HepG2 (cell line): ENCODE measurements around the gene POLR1E. TPM values are rescaled to one million over a fixed set of nuclear protein-coding genes. Genes with fewer than 3 reads are reported as not detected.
A peak's percentile ranks its signal among the peaks of the same experiment; 100 is the strongest.

ENCODE experiments used
- ATAC-seq: fragments of 200-7000 bp; cut with Tn5 transposase; 3 replicates; pipeline ENCODE4 v1.9.1; 2020; ENCODE audit warnings: mild to moderate bottlenecking, moderate library complexity
- BruUV-seq: library from RNA; stranded (reverse); fragments of 400-500 nt; replicated peaks from 2 replicates; lab custom pipeline; 2021; lab: Mats Ljungman, UMichigan
- CTCF ChIA-PET: fragments of 300-600 bp; formaldehyde crosslinking; extraction: SDS; loops from one replicate; lab custom pipeline; 2021; ENCODE audit warnings: low total read pairs, inconsistent platforms, low intra/inter-chr PET ratio; lab: Yijun Ruan, JAX
- POLR2A ChIA-PET: fragments of 350-600 bp; sonication (Branson Sonifier 250); formaldehyde crosslinking; loops from one replicate; lab custom pipeline; 2020; ENCODE audit warnings: antibody characterized with exemption, inconsistent platforms; lab: Yijun Ruan, JAX
- DNase-seq: peaks from one replicate; pipeline ENCODE4 v3.0.0-alpha.2; 2015; ENCODE audit warnings: low spot score
- FAIRE-seq: peaks from 3 replicates; lab custom pipeline; 2011; peaks lifted over from hg19 to GRCh38; lab: Jason Lieb, UNC
- H2AFZ ChIP-seq: one replicate; pipeline ENCODE4 v1.6.1; 2011; ENCODE audit warnings: low read length, inconsistent platforms
- H3K27ac ChIP-seq: fragments of 300-600 bp; 3 replicates; pipeline ENCODE4 v1.8.0; 2011; ENCODE audit warnings: mixed run types, mild to moderate bottlenecking, mixed read lengths, low read length, inconsistent platforms; ENCODE audit not compliant: insufficient read depth; ENCODE audit errors: extremely low read length
- H3K27me3 ChIP-seq, 2 experiments: fragments of 200-600 bp in 1 of 2; 2 replicates in 1 of 2; 3 replicates in 1 of 2; pipeline versions ENCODE4 v1.6.0 to v1.8.0; 2011; ENCODE audit warnings: low read length in 2 of 2, mild to moderate bottlenecking in 2 of 2, moderate library complexity in 2 of 2, inconsistent platforms in 1 of 2; ENCODE audit not compliant: insufficient read depth in 2 of 2, control insufficient read depth in 1 of 2
- H3K36me3 ChIP-seq, 2 experiments: fragments of 200-600 bp in 1 of 2; replicated peaks in 1 of 2; 2 replicates in 1 of 2; 3 replicates in 1 of 2; pipeline versions ENCODE4 v1.5.1 to v1.8.0; 2011; ENCODE audit warnings: low read length in 2 of 2, inconsistent platforms in 1 of 2; ENCODE audit not compliant: insufficient read depth in 2 of 2, control insufficient read depth in 1 of 2
- H3K4me1 ChIP-seq: 2 replicates; pipeline ENCODE4 v1.5.1; 2012; ENCODE audit warnings: low read length, inconsistent platforms; ENCODE audit not compliant: insufficient read depth
- H3K4me2 ChIP-seq: 2 replicates; pipeline ENCODE4 v1.6.0; 2011; ENCODE audit warnings: low read depth, low read length, inconsistent platforms
- H3K4me3 ChIP-seq, 3 experiments: fragments of 200-600 bp in 1 of 3; sonication (generic), shearing (Covaris generic) in 1 of 3; replicated peaks in 1 of 3; 2 replicates each; pipeline ENCODE4 v1.5.1; 2011 to 2016; ENCODE audit warnings: low read length in 3 of 3, inconsistent platforms in 2 of 3, low read depth in 2 of 3, mild to moderate bottlenecking in 2 of 3, control low read depth in 1 of 3, mixed read lengths in 1 of 3; ENCODE audit not compliant: insufficient read depth in 1 of 3
- H3K79me2 ChIP-seq: one replicate; pipeline ENCODE4 v1.6.1; 2011; ENCODE audit warnings: low read length, inconsistent platforms; ENCODE audit not compliant: insufficient read depth
- H3K9ac ChIP-seq: 2 replicates; pipeline ENCODE4 v1.6.0; 2011; ENCODE audit warnings: mild to moderate bottlenecking, low read depth, low read length, inconsistent platforms; ENCODE audit not compliant: insufficient read depth
- H3K9me3 ChIP-seq: 2 replicates; pipeline ENCODE4 v1.5.1; 2012; ENCODE audit warnings: mild to moderate bottlenecking, low read length
- H4K20me1 ChIP-seq: 2 replicates; pipeline ENCODE4 v1.6.0; 2011; ENCODE audit warnings: inconsistent platforms, mild to moderate bottlenecking, low read length, moderate library complexity; ENCODE audit not compliant: insufficient read depth
- ETV6 ChIP-seq: sonication (generic); formaldehyde crosslinking; conservative IDR thresholded peaks from 2 replicates; pipeline ENCODE4 v1.4.0; 2020; ENCODE audit warnings: missing genetic modification reagents
- HHEX ChIP-seq: IDR thresholded peaks from 2 replicates; pipeline ENCODE4 v1.6.1; 2016; ENCODE audit warnings: control low read depth
- POLR2AphosphoS5 ChIP-seq: IDR thresholded peaks from 2 replicates; pipeline ENCODE4 v1.6.1; 2012; ENCODE audit warnings: low read depth, low read length
- RBM22 ChIP-seq: fragments of 200-400 bp; formaldehyde crosslinking; optimal IDR thresholded peaks from 2 replicates; pipeline ENCODE3; 2017; ENCODE audit warnings: mild to moderate bottlenecking, low read length, moderate library complexity
- RELA ChIP-seq: sonication (generic); formaldehyde crosslinking; IDR thresholded peaks from 2 replicates; pipeline ENCODE4 v1.4.0; 2020; ENCODE audit warnings: missing genetic modification reagents
- RFXAP ChIP-seq: sonication (generic); formaldehyde crosslinking; IDR thresholded peaks from 2 replicates; pipeline ENCODE4 v1.4.0; 2020; ENCODE audit warnings: missing genetic modification reagents, borderline replicate concordance
- ZMYM4 ChIP-seq: sonication (generic); formaldehyde crosslinking; IDR thresholded peaks from 2 replicates; pipeline ENCODE4 v1.8.1; 2023; ENCODE audit warnings: mild to moderate bottlenecking, missing genetic modification reagents
- ZNF441 ChIP-seq: sonication (generic); formaldehyde crosslinking; IDR thresholded peaks from 2 replicates; pipeline ENCODE4 v1.7.0; 2021; ENCODE audit warnings: missing genetic modification reagents, borderline replicate concordance
- WGBS: methylation state at CpG from one replicate; pipeline ENCODE4 v1.1.6; 2017; ENCODE audit warnings: low lambda C conversion rate; 5-methylcytosine and 5-hydroxymethylcytosine counted together
- in situ Hi-C: cut with HindIII; loops from 2 replicates; pipeline ENCODE4 v1.10.0; 2017; ENCODE audit warnings: low pct_unique_long_range_greater_than_20kb; ENCODE audit not compliant: extremely low pct_ligation_motif_present
- intact Hi-C: fragments of 100-400 bp; cut with micrococcal nuclease; formaldehyde crosslinking; loops from one replicate; pipeline ENCODE4 v1.10.0; 2022; ENCODE audit not compliant: unreplicated experiment
- polyA plus RNA-seq, 8 experiments: library from polyadenylated mRNA; depleted of rRNA in 3 of 8; stranded (reverse) in 7 of 8; unstranded in 1 of 8; fragments of >200 nt; fragmentation: Illumina TruSeq in 4 of 8; extraction: Trizol in 4 of 8; gene quantifications; 2 replicates each; pipeline versions ENCODE4 v1.2.1 to v1.2.3, GENCODE V29; 2011 to 2016; ENCODE audit warnings: low read depth in 4 of 8, missing spikeins in 1 of 8, mixed read lengths in 1 of 8; ENCODE audit not compliant: insufficient read depth in 1 of 8
- total RNA-seq, 5 experiments: library from RNA; depleted of rRNA; stranded (reverse); fragments of >200 nt; fragmentation: Illumina TruSeq; extraction: Trizol; gene quantifications; 2 replicates each; pipeline ENCODE4 v1.2.3, GENCODE V29; 2016; ENCODE audit warnings: low read depth in 1 of 5
- TF ChIP-seq, protein P1 (sequence below): sonication (generic); formaldehyde crosslinking; IDR thresholded peaks from 2 replicates; pipeline ENCODE4 v1.4.0; 2020; ENCODE audit warnings: missing genetic modification reagents
- TF ChIP-seq, protein P2 (sequence below): sonication (generic); formaldehyde crosslinking; IDR thresholded peaks from 2 replicates; pipeline ENCODE4 v1.8.0; 2022; ENCODE audit warnings: mild to moderate bottlenecking, missing genetic modification reagents, moderate library complexity
- TF ChIP-seq, protein P3 (sequence below): sonication (generic); formaldehyde crosslinking; IDR thresholded peaks from 2 replicates; pipeline ENCODE4 v1.5.1; 2020; ENCODE audit warnings: mild to moderate bottlenecking, moderate library complexity, missing genetic modification reagents
- TF ChIP-seq, protein P4 (sequence below): sonication (generic); formaldehyde crosslinking; IDR thresholded peaks from 2 replicates; pipeline ENCODE4 v1.4.0; 2020; ENCODE audit warnings: mild to moderate bottlenecking, missing genetic modification reagents

Gene POLR1E
- total and polyA plus RNA-seq, 2 of the 13 experiments (the other 11 are each of a cell fraction or from before 2014, with no cell fraction given): 23.0 to 37.8 TPM

DNA sequence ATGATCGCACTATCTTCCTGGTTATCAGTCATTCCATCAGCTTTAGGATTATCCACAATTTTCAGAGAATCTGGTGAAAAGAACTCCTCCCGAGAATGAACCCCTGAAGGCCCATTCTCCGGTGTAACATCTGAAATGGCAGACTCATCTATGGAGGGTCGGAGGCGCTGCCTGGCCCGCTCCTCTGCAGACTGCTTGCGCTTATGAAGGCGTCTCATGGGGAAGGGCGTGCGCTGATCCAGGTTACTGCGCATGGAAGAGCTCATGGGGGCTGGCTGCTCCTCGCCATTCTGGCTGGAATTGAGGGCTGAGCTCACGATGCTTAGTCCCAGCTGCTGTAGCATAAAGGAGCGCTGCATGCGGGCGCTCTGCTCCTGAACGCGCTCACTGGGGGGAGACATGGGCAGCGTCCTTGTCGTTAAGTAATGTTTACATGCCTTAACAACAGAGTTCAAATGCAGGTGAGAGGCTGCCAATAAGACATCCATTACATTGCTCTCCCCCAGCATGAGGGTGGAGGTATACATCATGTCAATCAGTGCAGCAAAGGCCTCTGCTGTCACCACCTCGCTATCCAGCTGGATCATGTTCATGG lies 43.9 kb upstream of the POLR1E start:
- ChIA-PET CTCF (no interaction called here), POLR2A (interaction anchor here (1.1 to 2.2 kb wide), 2 partner anchors 11 to 20 kb away, joined by 3 to 5 read pairs; partner anchors contain the start of gene GRHPR)
- intact Hi-C loops: no loop called here
- peaks cover 18 to 61% of the 10 kb centered on the region in 2 experiments; a peak in 4 of 5 replicates for H3K36me3 ChIP-seq
- no peak overlapping the region for H3K4me2 ChIP-seq
- no peaks in the 10 kb centered on the region for H3K9me3 ChIP-seq
- peaks cover 20% of the 10 kb centered on the region for H3K79me2 ChIP-seq
- no peaks in the 10 kb centered on the region for H3K27me3 ChIP-seq
- H2AFZ ChIP-seq: no peak overlapping the region
- no peak overlapping the region for H3K9ac ChIP-seq
- in situ Hi-C loops: no loop called here
- H3K4me3 ChIP-seq: no peak overlapping the region
- FAIRE-seq (no peak), DNase-seq (no peak), ATAC-seq (no peak)
- no peak overlapping the region for H3K27ac ChIP-seq
- H4K20me1 ChIP-seq: peaks cover 13% of the 10 kb centered on the region
- H3K4me1 ChIP-seq: peaks cover 37% of the 10 kb centered on the region
- no peak for TF ChIP-seq ZNF441 (CRISPR knock-in tag)
- peak; percentile 57 for TF ChIP-seq RBM22
- TF ChIP-seq, protein P1, sequence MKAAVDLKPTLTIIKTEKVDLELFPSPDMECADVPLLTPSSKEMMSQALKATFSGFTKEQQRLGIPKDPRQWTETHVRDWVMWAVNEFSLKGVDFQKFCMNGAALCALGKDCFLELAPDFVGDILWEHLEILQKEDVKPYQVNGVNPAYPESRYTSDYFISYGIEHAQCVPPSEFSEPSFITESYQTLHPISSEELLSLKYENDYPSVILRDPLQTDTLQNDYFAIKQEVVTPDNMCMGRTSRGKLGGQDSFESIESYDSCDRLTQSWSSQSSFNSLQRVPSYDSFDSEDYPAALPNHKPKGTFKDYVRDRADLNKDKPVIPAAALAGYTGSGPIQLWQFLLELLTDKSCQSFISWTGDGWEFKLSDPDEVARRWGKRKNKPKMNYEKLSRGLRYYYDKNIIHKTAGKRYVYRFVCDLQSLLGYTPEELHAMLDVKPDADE (CRISPR knock-in tag): no peak
- TF ChIP-seq, all 625 proteins: peak for 1
- WGBS: 98% methylated on average over 15 of the region's 21 CpGs
- BruUV-seq: no TSS peak

DNA sequence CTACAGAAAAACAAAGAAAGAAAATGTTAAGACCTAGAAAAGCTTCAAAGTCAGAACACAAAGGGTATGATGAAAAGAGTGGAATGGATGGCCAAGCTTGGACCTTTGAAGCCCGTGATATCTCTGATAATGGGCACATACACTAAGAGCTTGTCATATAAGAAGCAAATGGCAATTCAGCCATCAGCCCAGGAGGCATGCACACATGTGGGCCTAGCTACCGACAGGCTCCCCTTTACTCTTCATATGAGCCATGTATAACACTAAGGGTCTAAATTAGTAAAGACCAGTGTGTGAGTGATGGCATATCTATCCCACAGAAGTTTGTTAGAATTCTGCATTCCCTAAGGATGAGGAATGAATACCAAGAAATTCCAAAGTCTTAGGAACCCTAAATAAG lies 43.2 kb upstream of the POLR1E start:
- ATAC-seq (no peak), DNase-seq (no peak), FAIRE-seq (no peak)
- Histone ChIP-seq H2AFZ (no peak overlapping the region), H3K4me2 (no peak overlapping the region), H3K79me2 (peaks cover 27% of the 10 kb centered on the region), H4K20me1 (peaks cover 13% of the 10 kb centered on the region), H3K36me3 (peaks cover 18 to 54% of the 10 kb centered on the region in 2 experiments; a peak in 4 of 5 replicates), H3K9ac (no peak overlapping the region), H3K4me1 (peaks cover 40% of the 10 kb centered on the region), H3K27me3 (no peaks in the 10 kb centered on the region), H3K9me3 (no peaks in the 10 kb centered on the region), H3K4me3 (no peak overlapping the region), H3K27ac (no peak overlapping the region)
- in situ Hi-C loops: no loop called here
- intact Hi-C loops: no loop called here
- ChIA-PET POLR2A (interaction anchor here (1.1 to 2.2 kb wide), 2 partner anchors 12 to 20 kb away, joined by 3 to 5 read pairs; partner anchors contain the start of gene GRHPR), CTCF (no interaction called here)
- BruUV-seq: no TSS peak
- 94% methylated on average over 2 of the region's 2 CpGs for WGBS
- TF ChIP-seq HHEX: no peak
- no peak for TF ChIP-seq POLR2AphosphoS5
- TF ChIP-seq, protein P2, sequence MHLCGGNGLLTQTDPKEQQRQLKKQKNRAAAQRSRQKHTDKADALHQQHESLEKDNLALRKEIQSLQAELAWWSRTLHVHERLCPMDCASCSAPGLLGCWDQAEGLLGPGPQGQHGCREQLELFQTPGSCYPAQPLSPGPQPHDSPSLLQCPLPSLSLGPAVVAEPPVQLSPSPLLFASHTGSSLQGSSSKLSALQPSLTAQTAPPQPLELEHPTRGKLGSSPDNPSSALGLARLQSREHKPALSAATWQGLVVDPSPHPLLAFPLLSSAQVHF (CRISPR knock-in tag): no peak
- TF ChIP-seq, protein P3, sequence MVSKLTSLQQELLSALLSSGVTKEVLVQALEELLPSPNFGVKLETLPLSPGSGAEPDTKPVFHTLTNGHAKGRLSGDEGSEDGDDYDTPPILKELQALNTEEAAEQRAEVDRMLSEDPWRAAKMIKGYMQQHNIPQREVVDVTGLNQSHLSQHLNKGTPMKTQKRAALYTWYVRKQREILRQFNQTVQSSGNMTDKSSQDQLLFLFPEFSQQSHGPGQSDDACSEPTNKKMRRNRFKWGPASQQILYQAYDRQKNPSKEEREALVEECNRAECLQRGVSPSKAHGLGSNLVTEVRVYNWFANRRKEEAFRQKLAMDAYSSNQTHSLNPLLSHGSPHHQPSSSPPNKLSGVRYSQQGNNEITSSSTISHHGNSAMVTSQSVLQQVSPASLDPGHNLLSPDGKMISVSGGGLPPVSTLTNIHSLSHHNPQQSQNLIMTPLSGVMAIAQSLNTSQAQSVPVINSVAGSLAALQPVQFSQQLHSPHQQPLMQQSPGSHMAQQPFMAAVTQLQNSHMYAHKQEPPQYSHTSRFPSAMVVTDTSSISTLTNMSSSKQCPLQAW (CRISPR knock-in tag): no peak
- TF ChIP-seq RFXAP: no peak
- no peak for TF ChIP-seq RELA (CRISPR knock-in tag)
- TF ChIP-seq, protein P4, sequence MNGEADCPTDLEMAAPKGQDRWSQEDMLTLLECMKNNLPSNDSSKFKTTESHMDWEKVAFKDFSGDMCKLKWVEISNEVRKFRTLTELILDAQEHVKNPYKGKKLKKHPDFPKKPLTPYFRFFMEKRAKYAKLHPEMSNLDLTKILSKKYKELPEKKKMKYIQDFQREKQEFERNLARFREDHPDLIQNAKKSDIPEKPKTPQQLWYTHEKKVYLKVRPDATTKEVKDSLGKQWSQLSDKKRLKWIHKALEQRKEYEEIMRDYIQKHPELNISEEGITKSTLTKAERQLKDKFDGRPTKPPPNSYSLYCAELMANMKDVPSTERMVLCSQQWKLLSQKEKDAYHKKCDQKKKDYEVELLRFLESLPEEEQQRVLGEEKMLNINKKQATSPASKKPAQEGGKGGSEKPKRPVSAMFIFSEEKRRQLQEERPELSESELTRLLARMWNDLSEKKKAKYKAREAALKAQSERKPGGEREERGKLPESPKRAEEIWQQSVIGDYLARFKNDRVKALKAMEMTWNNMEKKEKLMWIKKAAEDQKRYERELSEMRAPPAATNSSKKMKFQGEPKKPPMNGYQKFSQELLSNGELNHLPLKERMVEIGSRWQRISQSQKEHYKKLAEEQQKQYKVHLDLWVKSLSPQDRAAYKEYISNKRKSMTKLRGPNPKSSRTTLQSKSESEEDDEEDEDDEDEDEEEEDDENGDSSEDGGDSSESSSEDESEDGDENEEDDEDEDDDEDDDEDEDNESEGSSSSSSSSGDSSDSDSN: no peak
- no peak for TF ChIP-seq ETV6 (CRISPR knock-in tag)
- no peak for TF ChIP-seq ZMYM4 (CRISPR knock-in tag)
